GM18498 (cell line): Measurements from ENCODE around the gene TEX51.

ENCODE experiments used
- ATAC-seq: cut with Tn5 transposase; IDR thresholded peaks from one replicate; pipeline ENCODE4 v1.9.1; 2021; ENCODE audit warnings: mild to moderate bottlenecking, moderate library complexity; ENCODE audit not compliant: unreplicated experiment

TEX51 gene

DNA sequence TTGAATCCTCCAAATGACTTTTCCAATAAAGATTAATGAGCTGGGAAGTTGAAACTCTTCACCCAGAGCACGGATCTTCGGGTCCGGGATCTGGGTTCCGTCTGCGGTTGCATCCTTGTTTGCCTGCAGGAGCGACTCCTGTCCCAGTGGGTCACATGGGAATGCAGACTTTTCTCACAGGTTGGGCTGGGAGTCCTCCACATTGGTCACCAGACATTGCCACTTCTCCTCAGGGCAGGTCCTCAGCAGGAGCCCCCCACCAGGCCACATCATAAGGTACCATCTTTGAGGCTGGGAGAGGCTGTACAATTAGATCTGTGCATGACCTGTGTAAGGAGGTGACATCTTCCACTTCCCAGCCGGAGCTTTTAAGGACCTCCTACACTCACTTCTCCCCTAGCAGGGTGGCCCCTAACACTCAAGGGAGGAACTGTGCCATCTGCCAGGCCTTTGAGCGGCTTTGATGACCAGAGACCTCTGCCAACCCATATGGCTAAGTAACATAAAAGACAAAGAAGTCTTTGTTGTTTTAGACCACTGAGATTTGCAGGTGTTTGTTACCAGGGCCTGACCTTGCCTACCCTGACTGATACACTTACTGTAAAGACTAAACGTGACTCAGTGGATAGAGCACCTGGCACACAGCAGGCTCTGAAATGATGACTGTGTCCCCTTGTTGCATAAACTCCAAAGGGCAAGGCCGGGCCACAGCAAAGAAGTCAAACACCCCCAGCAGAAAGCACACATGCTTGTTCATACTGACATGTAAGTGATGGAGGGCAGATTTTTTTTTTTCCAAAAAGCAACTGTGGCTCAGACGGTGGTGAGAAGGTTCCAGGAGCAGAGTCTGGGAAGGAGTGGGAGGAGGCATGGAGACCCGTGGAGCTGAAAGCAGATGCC is 7.9 kb upstream of the TEX51 start:
- ATAC-seq = no peak

GRCh38 chr2:126891681-126892500 is 6.8 kb upstream of the TEX51 start:
- ATAC-seq = no peak

DNA sequence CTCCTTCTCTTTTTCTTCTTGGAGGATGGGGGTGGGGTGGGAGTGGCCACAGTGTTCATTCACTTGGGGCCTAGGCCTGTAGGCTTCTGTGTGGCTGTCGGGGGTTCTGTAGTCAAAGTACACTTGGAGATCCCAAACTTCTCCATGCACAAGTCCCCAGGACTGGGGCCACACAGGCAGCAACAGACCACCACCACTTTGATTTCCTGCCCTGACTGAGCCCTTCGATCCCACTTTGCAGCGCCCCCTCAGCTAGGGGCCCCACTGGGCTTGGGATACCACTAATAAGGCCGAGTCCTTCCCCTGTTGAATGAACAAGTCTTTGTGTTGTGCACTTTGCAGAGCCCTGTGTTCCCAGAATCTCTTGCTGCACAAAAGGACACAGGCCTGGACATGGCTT is 5.5 kb upstream of the TEX51 start:
- no peak for ATAC-seq

GRCh38 chr2:126893606-126894005 is 5.1 kb upstream of the TEX51 start:
- ATAC-seq = no peak

DNA sequence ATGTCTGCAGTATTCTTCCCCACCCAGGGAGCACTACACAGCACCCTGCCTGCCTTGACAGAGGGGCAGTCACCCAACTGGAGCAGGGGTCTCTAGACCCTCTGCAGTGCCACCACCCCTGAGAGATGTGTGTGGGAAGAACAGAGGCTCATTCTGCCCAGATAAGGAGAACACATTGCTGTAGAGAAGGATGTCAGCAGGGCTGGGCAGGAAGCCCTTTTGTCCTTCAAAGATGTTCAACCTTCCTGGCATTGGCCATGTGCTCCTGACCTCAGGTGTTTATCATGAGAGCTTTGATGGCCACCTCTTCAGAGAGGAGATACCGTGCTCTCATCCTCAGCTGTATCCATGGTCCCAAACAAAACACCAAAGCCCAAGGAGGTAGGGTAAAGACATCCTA is 4.6 kb upstream of the TEX51 start:
- ATAC-seq = no peak

DNA sequence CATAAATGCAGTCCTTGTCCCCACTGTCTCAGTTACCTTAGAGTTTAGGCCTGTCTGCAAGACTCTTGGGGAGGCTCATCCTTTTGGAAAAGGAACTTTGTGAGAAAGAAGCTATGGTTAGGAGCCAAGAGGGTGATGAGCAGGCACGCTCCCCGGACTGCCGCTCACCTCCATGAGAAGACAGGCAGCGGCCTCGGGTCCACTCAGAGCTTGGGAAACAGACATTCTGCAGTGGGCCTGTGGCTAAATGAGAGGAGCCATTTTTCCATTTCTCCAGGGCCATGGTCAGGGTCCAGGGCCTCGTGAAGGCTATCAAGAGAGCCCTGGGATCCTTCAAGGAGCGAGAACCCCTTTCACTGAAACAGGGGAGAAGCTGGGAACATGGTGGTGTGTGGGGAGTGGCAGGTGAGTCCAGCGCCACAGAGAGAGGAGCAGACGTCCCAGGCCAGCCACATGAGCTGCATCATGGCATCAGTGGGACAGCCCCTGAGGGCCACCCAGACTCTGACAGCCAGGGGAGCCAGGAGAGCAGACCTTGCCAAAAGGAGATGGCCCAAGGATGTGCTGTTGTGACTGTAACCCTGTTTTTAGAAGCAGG is 4.0 kb upstream of the TEX51 start:
- ATAC-seq = no peak

- ATAC-seq = no peak
These were observed 3.4 kb upstream of the TEX51 start for GRCh38 chr2:126895336-126895735.

DNA sequence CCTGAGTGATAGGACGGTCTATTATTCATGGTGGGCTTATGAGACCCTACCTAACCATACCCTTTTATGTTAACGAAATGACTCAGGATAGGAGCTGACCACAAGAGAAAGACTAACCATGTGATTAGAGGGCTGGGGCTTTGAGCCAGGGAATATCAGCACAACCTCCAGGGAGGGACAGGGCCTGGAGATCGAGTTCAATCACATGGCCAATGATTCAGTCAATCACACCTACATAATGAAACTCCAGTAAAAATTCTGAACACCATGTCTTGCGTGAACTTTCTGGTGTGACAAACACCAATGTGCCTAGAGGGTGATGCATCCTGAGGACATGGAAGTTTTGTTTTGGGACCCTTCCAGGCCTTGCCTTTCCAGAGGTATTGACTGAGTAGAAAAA is 2.2 kb upstream of the TEX51 start:
- ATAC-seq = no peak

- ATAC-seq = no peak
These were observed 1.0 kb downstream of the TEX51 start for GRCh38 chr2:126899616-126900185.

DNA sequence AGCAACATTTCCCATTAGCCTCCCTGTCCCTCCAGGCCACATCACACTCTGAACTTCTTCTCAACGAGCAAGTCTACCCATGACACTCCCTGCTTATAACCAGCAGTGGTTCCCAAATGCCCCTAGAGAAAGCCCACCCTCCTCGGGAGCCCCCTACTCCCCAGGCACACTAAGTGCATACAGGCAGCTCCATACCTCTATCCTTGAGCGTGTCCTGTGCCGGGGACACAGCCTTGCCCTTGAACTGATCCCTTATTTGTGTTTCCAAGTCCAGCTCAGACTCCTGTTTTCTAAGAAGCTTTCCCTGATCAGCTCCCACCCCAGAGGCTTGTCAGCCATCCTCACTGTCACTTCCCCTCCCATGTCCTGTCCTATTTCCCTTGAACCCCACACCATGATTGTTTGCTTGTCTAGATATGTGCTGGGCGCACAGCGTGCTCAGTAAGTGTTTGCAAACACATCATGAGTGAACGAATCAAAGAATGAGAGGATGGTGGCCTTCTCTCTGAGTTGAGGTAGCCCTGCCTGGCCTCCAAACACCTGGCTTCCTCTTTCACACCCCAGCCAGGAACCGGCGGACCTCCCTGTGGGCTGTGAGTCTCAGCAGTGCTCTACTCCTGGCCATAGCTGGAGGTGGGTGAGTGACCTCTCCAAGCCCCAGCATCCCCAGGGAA is 2.1 kb downstream of the TEX51 start:
- ATAC-seq = no peak

DNA sequence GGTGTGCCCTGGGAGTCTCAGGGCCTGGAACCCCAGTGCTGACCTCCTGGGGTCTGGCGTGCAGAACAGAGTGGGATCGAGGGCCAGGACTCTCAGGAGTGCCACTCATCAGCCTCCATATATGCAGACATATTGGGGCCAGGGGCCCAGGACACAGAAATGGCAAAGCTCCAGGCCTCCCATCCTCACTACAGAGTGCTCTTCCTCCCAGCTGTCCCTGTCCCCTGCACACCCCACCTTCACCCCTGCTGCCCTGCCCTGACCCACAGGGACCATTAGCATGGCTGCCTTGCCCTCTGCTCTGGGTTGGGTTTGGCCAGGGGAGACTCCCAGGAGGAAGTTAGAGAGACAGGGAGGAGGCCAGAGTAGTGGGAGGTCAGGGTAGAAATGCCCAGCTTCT is 2.8 kb downstream of the TEX51 start:
- no peak for ATAC-seq

DNA sequence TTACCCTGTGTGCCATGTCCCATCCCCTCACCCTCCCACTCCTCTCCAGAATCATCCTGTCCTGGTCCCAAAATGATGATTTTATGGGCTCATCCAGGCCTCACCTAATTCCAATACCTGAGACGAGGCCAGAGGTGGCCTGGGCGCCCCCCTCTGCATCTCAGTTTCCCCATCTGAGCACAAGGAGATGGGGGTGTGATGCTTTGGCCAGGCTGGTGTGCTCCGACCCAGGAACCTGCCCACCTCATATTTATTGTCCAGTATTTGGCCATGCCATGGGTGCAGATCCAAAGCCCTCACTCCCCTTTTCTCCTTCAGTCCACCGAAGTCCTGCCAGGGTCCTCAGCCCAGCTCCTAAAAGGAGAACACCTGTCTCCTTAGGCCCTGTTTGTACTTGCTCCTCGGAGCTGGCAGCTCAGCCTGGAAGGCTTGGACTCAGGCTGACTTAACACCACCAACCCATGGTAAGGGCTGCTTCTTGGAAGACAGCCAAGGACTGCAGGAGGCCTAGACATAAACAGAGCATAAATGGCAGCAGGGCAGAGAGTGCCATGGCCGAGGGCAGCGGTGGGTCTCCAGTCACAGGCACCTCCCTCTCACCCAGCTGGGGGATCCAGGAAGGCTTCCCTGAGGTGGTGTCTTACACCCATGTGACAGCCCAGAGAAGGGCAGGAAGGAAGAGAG is 3.6 kb downstream of the TEX51 start:
- ATAC-seq = no peak

GRCh38 chr2:126902859-126903258 is 4.2 kb downstream of the TEX51 start:
- ATAC-seq = no peak

DNA sequence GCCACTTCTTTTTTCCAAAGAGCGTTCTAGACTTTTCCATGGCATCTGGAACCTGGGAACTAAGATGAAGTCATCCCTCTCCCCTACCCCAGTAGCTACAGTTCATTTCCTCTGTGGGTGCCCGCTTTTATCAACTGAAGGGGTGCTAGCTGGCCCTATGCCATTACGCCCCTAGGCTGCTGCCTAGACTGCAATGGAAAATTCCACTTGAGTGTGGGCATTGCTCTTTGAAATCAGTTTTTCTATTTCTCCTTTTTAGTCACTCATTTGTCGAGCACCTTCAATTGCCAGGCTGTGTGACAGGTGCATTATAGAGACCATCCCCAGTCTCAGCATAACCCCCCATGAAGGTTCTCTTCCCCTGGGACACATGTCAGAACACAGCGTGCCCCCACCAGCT is 7.3 kb downstream of the TEX51 start:
- no peak for ATAC-seq

DNA sequence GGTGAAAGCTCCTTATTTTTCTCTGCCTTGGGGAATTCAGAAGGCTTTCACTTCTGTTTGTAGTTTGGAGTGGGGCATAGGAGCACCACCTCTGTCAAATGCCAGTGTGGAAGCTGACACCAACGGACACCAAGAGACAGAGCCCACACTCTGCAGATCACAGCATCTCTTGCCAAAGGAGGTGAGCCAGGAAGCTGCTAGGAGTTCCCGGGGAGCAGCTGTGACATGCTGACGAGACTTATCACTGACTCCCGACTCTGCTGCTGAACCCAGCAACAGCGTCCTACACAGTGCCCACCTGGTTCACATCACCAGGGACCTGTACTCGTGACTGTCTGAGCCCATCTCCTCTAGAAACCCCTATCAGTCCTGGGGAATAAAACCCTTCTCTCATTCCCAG is 8.1 kb downstream of the TEX51 start:
- no peak for ATAC-seq

GRCh38 chr2:126907671-126908070 is 9.0 kb downstream of the TEX51 start:
- ATAC-seq = no peak

- no peak for ATAC-seq
These were observed 10.1 kb downstream of the TEX51 start for GRCh38 chr2:126908721-126909177.

- no peak for ATAC-seq
These were observed 10.7 kb downstream of the TEX51 start for GRCh38 chr2:126909366-126909765.

DNA sequence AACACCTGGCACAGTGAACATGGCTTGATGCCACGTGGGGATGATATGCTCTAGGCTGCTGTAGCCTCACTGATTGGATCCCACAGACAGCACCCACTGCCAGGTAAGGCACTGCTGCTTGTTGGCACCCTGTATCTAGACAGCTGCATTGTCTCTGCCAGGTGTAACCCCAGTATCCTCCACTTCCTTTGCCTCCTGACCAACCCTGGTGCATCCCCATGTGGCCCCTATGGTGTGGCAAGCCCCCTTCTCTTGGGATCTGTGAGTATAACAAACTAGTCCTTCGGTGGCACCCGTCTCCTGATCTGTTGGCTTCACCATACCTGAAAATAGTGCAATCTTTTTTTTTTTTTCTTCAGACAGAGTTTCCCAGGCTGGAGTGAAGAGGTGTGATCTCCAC is 11.1 kb downstream of the TEX51 start:
- ATAC-seq = no peak

GRCh38 chr2:126910637-126911036 is 11.9 kb downstream of the TEX51 start:
- no peak for ATAC-seq
